Suprapubic skin (tissue), 4 donors: ENCODE data around the gene SLC13A5. TPM values are rescaled to one million over a fixed set of nuclear protein-coding genes. Genes with fewer than 3 reads are reported as not detected.

Source experiments
- DNase-seq, 2 donors: peaks; one replicate each; pipeline ENCODE4 v3.0.0-alpha.2; 2019; ENCODE audit warnings: low spot score in 2 of 2
- H3K27ac ChIP-seq: fragments of 200-600 bp; sonication (generic); one replicate; pipeline ENCODE4 v1.5.1; 2019
- H3K27me3 ChIP-seq: fragments of 200-600 bp; sonication (generic); one replicate; pipeline ENCODE4 v1.5.1; 2019
- H3K36me3 ChIP-seq: fragments of 200-600 bp; sonication (generic); one replicate; pipeline ENCODE4 v1.5.1; 2019
- H3K4me1 ChIP-seq: fragments of 200-600 bp; sonication (generic); one replicate; pipeline ENCODE4 v1.5.1; 2019
- H3K4me3 ChIP-seq: fragments of 200-600 bp; sonication (generic); one replicate; pipeline ENCODE4 v1.5.1; 2019; ENCODE audit warnings: mild to moderate bottlenecking
- H3K9me3 ChIP-seq: fragments of 200-600 bp; sonication (generic); one replicate; pipeline ENCODE4 v1.5.1; 2019
- CTCF ChIP-seq, 2 donors: fragments of 200-600 bp in 1 of 2; fragments of 450-650 bp in 1 of 2; sonication (generic) in 1 of 2; IDR thresholded peaks; one replicate each; pipeline ENCODE4 v1.5.1; 2016 to 2019; ENCODE audit warnings: antibody characterized with exemption in 2 of 2, mild to moderate bottlenecking in 1 of 2, moderate library complexity in 1 of 2
- EP300 ChIP-seq: sonication (generic); formaldehyde crosslinking; IDR thresholded peaks from one replicate; pipeline ENCODE4 v1.6.1; 2017; ENCODE audit warnings: antibody characterized with exemption
- POLR2A ChIP-seq, 2 donors: fragments of 450-650 bp; IDR thresholded peaks; one replicate each; pipeline ENCODE4 v1.6.1; 2017; ENCODE audit warnings: antibody characterized with exemption in 2 of 2, mild to moderate bottlenecking in 2 of 2, moderate library complexity in 2 of 2
- POLR2AphosphoS5 ChIP-seq, 3 donors: sonication (generic); formaldehyde crosslinking; IDR thresholded peaks; one replicate each; pipeline ENCODE4 v1.6.1; 2017; ENCODE audit warnings: antibody characterized with exemption in 3 of 3
- WGBS: methylation state at CpG from one replicate; pipeline ENCODE4 v1.1.5; 2018; 5-methylcytosine and 5-hydroxymethylcytosine counted together
- total RNA-seq, 4 donors: library from RNA; depleted of rRNA; stranded (reverse); fragments of >200 nt; gene quantifications; one replicate each; pipeline ENCODE4 v1.1.0, GENCODE V29; 2016

The SLC13A5 gene
- total RNA-seq, 4 donors from 2014 or later: 0.72 TPM; not detected in 3

GRCh38 chr17:6713918-6714271, 726 bp upstream of the SLC13A5 start:
- peaks cover 52% of the 10 kb centered on the region for H3K27me3 ChIP-seq
- DNase-seq: no peak
- no peak for TF ChIP-seq POLR2A (IDR thresholded peaks at IDR 0.05)
- WGBS: 47% methylated on average over 21 of the region's 29 CpGs
- no peaks in the 10 kb centered on the region for H3K36me3 ChIP-seq
- peak overlapping the region; percentile 34 for H3K4me3 ChIP-seq
- no peak overlapping the region for H3K27ac ChIP-seq
- no peaks in the 10 kb centered on the region for H3K9me3 ChIP-seq
- peaks cover 28% of the 10 kb centered on the region for H3K4me1 ChIP-seq

- Histone ChIP-seq H3K4me3 (peak overlapping the region; percentile 34), H3K4me1 (peaks cover 28% of the 10 kb centered on the region), H3K27ac (no peak overlapping the region), H3K36me3 (no peaks in the 10 kb centered on the region), H3K9me3 (no peaks in the 10 kb centered on the region), H3K27me3 (peaks cover 48% of the 10 kb centered on the region)
- TF ChIP-seq POLR2AphosphoS5 (IDR thresholded peaks at IDR 0.05): no peak
- no peak for TF ChIP-seq EP300
- no peak for TF ChIP-seq POLR2A (IDR thresholded peaks at IDR 0.05)
- TF ChIP-seq CTCF (IDR thresholded peaks at IDR 0.05): no peak
- no peak for DNase-seq
- WGBS: 18% methylated on average over 6 of the region's 14 CpGs
Measured at GRCh38 chr17:6712854-6713129, 377 bp downstream of the SLC13A5 start.

GRCh38 chr17:6712058-6712853, 913 bp downstream of the SLC13A5 start:
- no peak for DNase-seq
- no peaks in the 10 kb centered on the region for H3K9me3 ChIP-seq
- H3K27me3 ChIP-seq: peaks cover 51% of the 10 kb centered on the region
- peak overlapping the region; percentile 34 for H3K4me3 ChIP-seq
- no peak overlapping the region for H3K27ac ChIP-seq
- TF ChIP-seq POLR2AphosphoS5 (IDR thresholded peaks at IDR 0.05) (no peak), POLR2A (IDR thresholded peaks at IDR 0.05) (no peak), EP300 (no peak), CTCF (IDR thresholded peaks at IDR 0.05) (no peak)
- H3K36me3 ChIP-seq: no peaks in the 10 kb centered on the region
- H3K4me1 ChIP-seq: peaks cover 28% of the 10 kb centered on the region
- 41% methylated on average over 8 of the region's 11 CpGs for WGBS

GRCh38 chr17:6711681-6712057, 1.5 kb downstream of the SLC13A5 start:
- DNase-seq: no peak
- 53% methylated on average over 2 of the region's 2 CpGs for WGBS
- peaks cover 57% of the 10 kb centered on the region for H3K27me3 ChIP-seq
- no peaks in the 10 kb centered on the region for H3K9me3 ChIP-seq
- H3K36me3 ChIP-seq: no peaks in the 10 kb centered on the region
- H3K27ac ChIP-seq: no peak overlapping the region
- H3K4me3 ChIP-seq: no peak overlapping the region
- H3K4me1 ChIP-seq: peaks cover 28% of the 10 kb centered on the region
- no peak for TF ChIP-seq EP300
- no peak for TF ChIP-seq POLR2A (IDR thresholded peaks at IDR 0.05)
- no peak for TF ChIP-seq POLR2AphosphoS5 (IDR thresholded peaks at IDR 0.05)
- no peak for TF ChIP-seq CTCF (IDR thresholded peaks at IDR 0.05)

- Histone ChIP-seq H3K27ac (no peak overlapping the region), H3K4me3 (no peak overlapping the region), H3K36me3 (no peaks in the 10 kb centered on the region), H3K9me3 (no peaks in the 10 kb centered on the region), H3K4me1 (peaks cover 28% of the 10 kb centered on the region), H3K27me3 (peaks cover 61% of the 10 kb centered on the region)
- TF ChIP-seq POLR2A (IDR thresholded peaks at IDR 0.05) (no peak), POLR2AphosphoS5 (IDR thresholded peaks at IDR 0.05) (no peak), CTCF (IDR thresholded peaks at IDR 0.05) (no peak), EP300 (no peak)
- no peak for DNase-seq
- WGBS: 50% methylated on average over 7 of the region's 7 CpGs
Measured at GRCh38 chr17:6711081-6711674, 2.0 kb downstream of the SLC13A5 start.
